ENCODE measurements around the gene SEMA3E.

Gene SEMA3E

DNA sequence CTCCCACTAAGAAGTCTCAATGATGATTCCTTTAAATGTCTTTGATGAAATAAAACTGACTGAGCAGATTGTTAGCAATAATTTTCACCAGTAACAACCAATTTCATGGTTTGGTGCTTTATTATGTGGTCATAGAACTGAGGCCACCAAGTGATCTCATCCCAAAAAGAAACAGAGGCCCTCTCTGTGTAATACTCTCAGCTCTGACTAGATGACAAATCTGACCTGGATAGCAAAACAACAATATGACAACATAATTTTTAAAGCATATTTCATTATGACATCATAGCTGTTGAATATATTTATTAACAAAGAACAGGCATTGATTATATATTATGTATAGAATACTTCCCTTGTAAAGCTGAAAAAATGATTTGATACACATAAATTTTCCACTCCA lies 5.9 kb downstream of the SEMA3E start:
- DNase-seq (ENCODE audit: low read depth, low spot score) = no peak
- TF ChIP-seq ZNF274 (IDR thresholded peaks at IDR 0.05; ENCODE audit: low read depth, low read length) (no peak), YY1 (IDR thresholded peaks at IDR 0.05; ENCODE audit: insufficient read depth, insufficient read length) (no peak), SUZ12 (IDR thresholded peaks at IDR 0.05; ENCODE audit: extremely low read depth, insufficient read depth, insufficient read length) (no peak)
- Histone ChIP-seq H3K4me3 (ENCODE audit: insufficient read length, low read depth) (no peak overlapping the region), H3K4me1 (ENCODE audit: insufficient read depth, insufficient read length) (no peaks in the 10 kb centered on the region), H3K9me3 (ENCODE audit: insufficient read depth, low read length) (no peaks in the 10 kb centered on the region), H3K36me3 (ENCODE audit: insufficient read depth, insufficient read length, low read length) (no peaks in the 10 kb centered on the region), H3K27me3 (ENCODE audit: insufficient read depth, insufficient read length) (no peaks in the 10 kb centered on the region), H3K9ac (ENCODE audit: insufficient read length, low read depth) (no peak overlapping the region)

DNA sequence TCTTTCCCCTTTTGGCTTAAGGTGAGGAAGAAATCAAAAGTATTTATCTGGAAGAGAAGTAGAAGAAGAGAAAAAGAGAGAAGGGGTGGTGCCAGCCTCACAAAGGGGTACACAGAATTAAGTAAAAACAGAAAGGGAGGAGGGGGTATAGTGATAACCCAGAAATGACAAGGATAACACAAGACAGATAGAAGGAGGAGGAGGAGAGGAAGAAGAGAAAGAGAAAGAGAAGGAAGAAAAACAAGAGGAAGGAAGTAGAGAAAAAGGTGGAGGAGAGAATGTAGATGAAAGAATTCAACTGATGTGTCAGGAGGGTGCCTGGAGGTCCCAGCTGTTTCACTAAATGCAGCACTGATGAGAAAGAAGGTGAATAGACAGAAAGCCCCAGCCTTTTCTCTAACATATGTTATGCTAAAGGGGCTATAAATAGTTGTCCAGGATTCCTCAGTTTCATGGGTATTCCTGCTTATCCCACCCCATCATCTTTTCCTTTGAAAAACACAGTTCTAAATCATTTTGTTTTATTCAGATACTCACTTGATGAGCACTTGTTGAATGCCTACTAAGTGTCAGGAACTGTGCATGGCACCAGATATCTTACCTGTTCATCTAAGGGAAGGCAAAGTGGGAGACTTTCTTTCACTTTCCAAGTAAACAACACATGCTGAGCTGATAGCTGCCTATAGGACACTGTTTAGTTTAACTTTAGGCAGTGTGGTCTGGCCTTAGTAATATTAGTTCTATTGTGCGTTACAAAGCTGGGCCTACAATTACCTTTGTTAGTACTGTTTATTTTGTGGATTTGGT lies 8.0 kb downstream of the SEMA3E start:
- Histone ChIP-seq H3K9me3 (ENCODE audit: insufficient read depth, low read length) (no peaks in the 10 kb centered on the region), H3K4me1 (ENCODE audit: insufficient read depth, insufficient read length) (no peaks in the 10 kb centered on the region), H3K9ac (ENCODE audit: insufficient read length, low read depth) (no peak overlapping the region), H3K4me3 (ENCODE audit: insufficient read length, low read depth) (no peak overlapping the region), H3K36me3 (ENCODE audit: insufficient read depth, insufficient read length, low read length) (no peaks in the 10 kb centered on the region), H3K27me3 (ENCODE audit: insufficient read depth, insufficient read length) (no peaks in the 10 kb centered on the region)
- TF ChIP-seq YY1 (IDR thresholded peaks at IDR 0.05; ENCODE audit: insufficient read depth, insufficient read length) (no peak), SUZ12 (IDR thresholded peaks at IDR 0.05; ENCODE audit: extremely low read depth, insufficient read depth, insufficient read length) (no peak), ZNF274 (IDR thresholded peaks at IDR 0.05; ENCODE audit: low read depth, low read length) (no peak)
- no peak for DNase-seq (ENCODE audit: low read depth, low spot score)

- Histone ChIP-seq H3K9me3 (ENCODE audit: insufficient read depth, low read length) (no peaks in the 10 kb centered on the region), H3K36me3 (ENCODE audit: insufficient read depth, insufficient read length, low read length) (no peaks in the 10 kb centered on the region), H3K4me3 (ENCODE audit: insufficient read length, low read depth) (no peak overlapping the region), H3K9ac (ENCODE audit: insufficient read length, low read depth) (no peak overlapping the region), H3K4me1 (ENCODE audit: insufficient read depth, insufficient read length) (no peaks in the 10 kb centered on the region), H3K27me3 (ENCODE audit: insufficient read depth, insufficient read length) (no peaks in the 10 kb centered on the region)
- TF ChIP-seq SUZ12 (IDR thresholded peaks at IDR 0.05; ENCODE audit: extremely low read depth, insufficient read depth, insufficient read length) (no peak), ZNF274 (IDR thresholded peaks at IDR 0.05; ENCODE audit: low read depth, low read length) (no peak), YY1 (IDR thresholded peaks at IDR 0.05; ENCODE audit: insufficient read depth, insufficient read length) (no peak)
- DNase-seq (ENCODE audit: low read depth, low spot score) = no peak
These were observed 8.7 kb downstream of the SEMA3E start for GRCh38 chr7:83640240-83640639.

- no peak for DNase-seq (ENCODE audit: low read depth, low spot score)
- Histone ChIP-seq H3K4me3 (ENCODE audit: insufficient read length, low read depth) (no peak overlapping the region), H3K9me3 (ENCODE audit: insufficient read depth, low read length) (no peaks in the 10 kb centered on the region; the same call in 1 of the 2 replicates), H3K27me3 (ENCODE audit: insufficient read depth, insufficient read length) (no peaks in the 10 kb centered on the region), H3K9ac (ENCODE audit: insufficient read length, low read depth) (no peak overlapping the region), H3K36me3 (ENCODE audit: insufficient read depth, insufficient read length, low read length) (no peaks in the 10 kb centered on the region), H3K4me1 (ENCODE audit: insufficient read depth, insufficient read length) (no peaks in the 10 kb centered on the region)
- TF ChIP-seq YY1 (IDR thresholded peaks at IDR 0.05; ENCODE audit: insufficient read depth, insufficient read length) (no peak), SUZ12 (IDR thresholded peaks at IDR 0.05; ENCODE audit: extremely low read depth, insufficient read depth, insufficient read length) (no peak), ZNF274 (IDR thresholded peaks at IDR 0.05; ENCODE audit: low read depth, low read length) (no peak)
These were observed 15.4 kb downstream of the SEMA3E start for GRCh38 chr7:83633516-83633915.

- H3K9ac ChIP-seq (ENCODE audit: insufficient read length, low read depth) = no peak overlapping the region
- no peaks in the 10 kb centered on the region for H3K27me3 ChIP-seq (ENCODE audit: insufficient read depth, insufficient read length)
- peak; percentile 42 for DNase-seq (ENCODE audit: low read depth, low spot score)
- no peaks in the 10 kb centered on the region; the same call in 1 of the 2 replicates for H3K9me3 ChIP-seq (ENCODE audit: insufficient read depth, low read length)
- no peaks in the 10 kb centered on the region for H3K4me1 ChIP-seq (ENCODE audit: insufficient read depth, insufficient read length)
- H3K4me3 ChIP-seq (ENCODE audit: insufficient read length, low read depth) = no peak overlapping the region
- H3K36me3 ChIP-seq (ENCODE audit: insufficient read depth, insufficient read length, low read length) = no peaks in the 10 kb centered on the region
- TF ChIP-seq SUZ12 (IDR thresholded peaks at IDR 0.05; ENCODE audit: extremely low read depth, insufficient read depth, insufficient read length) (no peak), ZNF274 (IDR thresholded peaks at IDR 0.05; ENCODE audit: low read depth, low read length) (no peak), YY1 (IDR thresholded peaks at IDR 0.05; ENCODE audit: insufficient read depth, insufficient read length) (no peak)
These were observed 19.6 kb downstream of the SEMA3E start for GRCh38 chr7:83629117-83629880.

- Histone ChIP-seq H3K4me1 (ENCODE audit: insufficient read depth, insufficient read length) (no peaks in the 10 kb centered on the region), H3K9me3 (ENCODE audit: insufficient read depth, low read length) (no peaks in the 10 kb centered on the region), H3K36me3 (ENCODE audit: insufficient read depth, insufficient read length, low read length) (no peaks in the 10 kb centered on the region), H3K9ac (ENCODE audit: insufficient read length, low read depth) (no peak overlapping the region), H3K4me3 (ENCODE audit: insufficient read length, low read depth) (no peak overlapping the region), H3K27me3 (ENCODE audit: insufficient read depth, insufficient read length) (no peaks in the 10 kb centered on the region)
- TF ChIP-seq ZNF274 (IDR thresholded peaks at IDR 0.05; ENCODE audit: low read depth, low read length) (no peak), SUZ12 (IDR thresholded peaks at IDR 0.05; ENCODE audit: extremely low read depth, insufficient read depth, insufficient read length) (no peak), YY1 (IDR thresholded peaks at IDR 0.05; ENCODE audit: insufficient read depth, insufficient read length) (no peak)
- DNase-seq (ENCODE audit: low read depth, low spot score) = no peak
These were observed 31.1 kb downstream of the SEMA3E start for GRCh38 chr7:83617858-83618257.

GRCh38 chr7:83614112-83614511 lies 34.8 kb downstream of the SEMA3E start:
- no peaks in the 10 kb centered on the region for H3K27me3 ChIP-seq (ENCODE audit: insufficient read depth, insufficient read length)
- no peak overlapping the region for H3K9ac ChIP-seq (ENCODE audit: insufficient read length, low read depth)
- DNase-seq (ENCODE audit: low read depth, low spot score) = no peak
- no peaks in the 10 kb centered on the region for H3K36me3 ChIP-seq (ENCODE audit: insufficient read depth, insufficient read length, low read length)
- no peaks in the 10 kb centered on the region for H3K9me3 ChIP-seq (ENCODE audit: insufficient read depth, low read length)
- no peak overlapping the region for H3K4me3 ChIP-seq (ENCODE audit: insufficient read length, low read depth)
- no peaks in the 10 kb centered on the region for H3K4me1 ChIP-seq (ENCODE audit: insufficient read depth, insufficient read length)
- TF ChIP-seq YY1 (IDR thresholded peaks at IDR 0.05; ENCODE audit: insufficient read depth, insufficient read length) (no peak), SUZ12 (IDR thresholded peaks at IDR 0.05; ENCODE audit: extremely low read depth, insufficient read depth, insufficient read length) (no peak), ZNF274 (IDR thresholded peaks at IDR 0.05; ENCODE audit: low read depth, low read length) (no peak)
